DND-41 (cell line): Measurements from ENCODE around the gene GABBR2.
"Not testable (repeated sequence)": the region's sequence is repeated elsewhere in the genome, so short reads cannot be mapped to it uniquely, and the experiment has no call there.

Experiments used
- ATAC-seq: fragments of 200-7000 bp; cut with Tn5 transposase; 3 replicates; pipeline ENCODE4 v1.9.1; 2021; ENCODE audit warnings: low read depth; ENCODE audit not compliant: insufficient read depth
- DNase-seq: peaks from one replicate; pipeline ENCODE4 v3.0.0-alpha.2; 2020
- H2AFZ ChIP-seq: 2 replicates; pipeline ENCODE4 v1.6.0; 2012; ENCODE audit warnings: low read depth, low read length
- H3K27ac ChIP-seq: 2 replicates; pipeline ENCODE4 v1.5.1; 2012; ENCODE audit warnings: low read length, inconsistent platforms
- H3K27me3 ChIP-seq: fragments of 200-600 bp; sonication (generic); 2 replicates; pipeline ENCODE4 v1.6.0; 2012; ENCODE audit warnings: low read length, mild to moderate bottlenecking, inconsistent platforms; ENCODE audit not compliant: insufficient read depth, poor library complexity
- H3K36me3 ChIP-seq: 2 replicates; pipeline ENCODE4 v1.5.1; 2012; ENCODE audit warnings: low read length, inconsistent platforms; ENCODE audit not compliant: insufficient read depth
- H3K4me1 ChIP-seq: 2 replicates; pipeline ENCODE4 v1.5.1; 2012; ENCODE audit warnings: mild to moderate bottlenecking, low read length; ENCODE audit not compliant: insufficient read depth
- H3K4me2 ChIP-seq: 2 replicates; pipeline ENCODE4 v1.6.0; 2012; ENCODE audit warnings: mild to moderate bottlenecking, moderate library complexity, low read length, inconsistent platforms; ENCODE audit not compliant: insufficient read depth
- H3K4me3 ChIP-seq, 2 experiments: fragments of 200-600 bp in 1 of 2; shearing (Covaris generic) in 1 of 2; 2 replicates each; pipeline ENCODE4 v1.5.1; 2012 to 2016; ENCODE audit warnings: inconsistent platforms in 2 of 2, low read length in 2 of 2, mild to moderate bottlenecking in 2 of 2, low read depth in 1 of 2, moderate library complexity in 1 of 2
- H3K79me2 ChIP-seq: 2 replicates; pipeline ENCODE4 v1.6.0; 2012; ENCODE audit warnings: low read length, inconsistent platforms; ENCODE audit not compliant: insufficient read depth
- H3K9ac ChIP-seq: 2 replicates; pipeline ENCODE4 v1.6.0; 2012; ENCODE audit warnings: low read depth, mild to moderate bottlenecking, inconsistent platforms, low read length, moderate library complexity
- H3K9me3 ChIP-seq: 2 replicates; pipeline ENCODE4 v1.5.1; 2012; ENCODE audit warnings: low read length, moderate library complexity, mild to moderate bottlenecking, inconsistent platforms; ENCODE audit not compliant: insufficient read depth, severe bottlenecking
- H4K20me1 ChIP-seq: 2 replicates; pipeline ENCODE4 v1.6.0; 2012; ENCODE audit warnings: low read length; ENCODE audit not compliant: insufficient read depth
- CTCF ChIP-seq: IDR thresholded peaks from 2 replicates; pipeline ENCODE4 v1.5.1; 2012; ENCODE audit warnings: borderline replicate concordance, low read length, moderate library complexity, mild to moderate bottlenecking; ENCODE audit not compliant: poor library complexity, severe bottlenecking; ENCODE audit errors: extremely low read depth
- EZH2 ChIP-seq: IDR thresholded peaks from 3 replicates; pipeline ENCODE4 v1.6.1; 2012; ENCODE audit warnings: borderline replicate concordance, low read depth, mild to moderate bottlenecking, moderate library complexity, low read length, inconsistent platforms; ENCODE audit not compliant: severe bottlenecking

Gene GABBR2

GRCh38 chr9:98288881-98289280 is 419.9 kb downstream of the GABBR2 start:
- Histone ChIP-seq H3K4me3 (no peak overlapping the region), H3K27ac (no peak overlapping the region), H2AFZ (no peak overlapping the region), H3K4me2 (no peak overlapping the region), H3K27me3 (peaks cover 18% of the 10 kb centered on the region), H3K36me3 (no peaks in the 10 kb centered on the region), H3K79me2 (no peaks in the 10 kb centered on the region), H4K20me1 (no peaks in the 10 kb centered on the region), H3K9me3 (no peaks in the 10 kb centered on the region), H3K9ac (no peak overlapping the region), H3K4me1 (no peaks in the 10 kb centered on the region)
- DNase-seq: no peak
- TF ChIP-seq CTCF (no peak), EZH2 (no peak)
- no peak for ATAC-seq

GRCh38 chr9:98287384-98287783 is 421.4 kb downstream of the GABBR2 start:
- H3K79me2 ChIP-seq: no peaks in the 10 kb centered on the region
- no peak overlapping the region for H2AFZ ChIP-seq
- no peaks in the 10 kb centered on the region for H3K9me3 ChIP-seq
- H3K36me3 ChIP-seq: no peaks in the 10 kb centered on the region
- H3K4me1 ChIP-seq: no peaks in the 10 kb centered on the region
- no peak overlapping the region for H3K27ac ChIP-seq
- DNase-seq (no peak), ATAC-seq (no peak)
- no peak overlapping the region for H3K9ac ChIP-seq
- TF ChIP-seq CTCF: no peak
- TF ChIP-seq EZH2: no peak
- no peak overlapping the region for H3K4me3 ChIP-seq
- H4K20me1 ChIP-seq: no peaks in the 10 kb centered on the region
- peaks cover 12% of the 10 kb centered on the region for H3K27me3 ChIP-seq
- H3K4me2 ChIP-seq: no peak overlapping the region

- no peaks in the 10 kb centered on the region for H3K79me2 ChIP-seq
- DNase-seq (no peak), ATAC-seq (no peak)
- no peak for TF ChIP-seq CTCF
- H3K4me3 ChIP-seq: no peak overlapping the region
- H4K20me1 ChIP-seq: no peaks in the 10 kb centered on the region
- H2AFZ ChIP-seq: no peak overlapping the region
- H3K4me1 ChIP-seq: no peaks in the 10 kb centered on the region
- H3K27me3 ChIP-seq: peaks cover 13% of the 10 kb centered on the region
- no peak overlapping the region for H3K27ac ChIP-seq
- H3K9ac ChIP-seq: no peak overlapping the region
- H3K9me3 ChIP-seq: no peaks in the 10 kb centered on the region
- H3K36me3 ChIP-seq: no peaks in the 10 kb centered on the region
- no peak overlapping the region for H3K4me2 ChIP-seq
Observed at GRCh38 chr9:98285446-98285845, 423.3 kb downstream of the GABBR2 start.

GRCh38 chr9:98284754-98285153 is 424.0 kb downstream of the GABBR2 start:
- no peak for ATAC-seq
- H3K4me2 ChIP-seq: no peak overlapping the region
- no peak overlapping the region for H3K9ac ChIP-seq
- no peak overlapping the region for H3K4me3 ChIP-seq
- H4K20me1 ChIP-seq: no peaks in the 10 kb centered on the region
- no peaks in the 10 kb centered on the region for H3K36me3 ChIP-seq
- no peak overlapping the region for H3K27ac ChIP-seq
- no peaks in the 10 kb centered on the region for H3K4me1 ChIP-seq
- no peak for DNase-seq
- H3K27me3 ChIP-seq: peaks cover 13% of the 10 kb centered on the region
- H2AFZ ChIP-seq: no peak overlapping the region
- no peaks in the 10 kb centered on the region for H3K9me3 ChIP-seq
- no peaks in the 10 kb centered on the region for H3K79me2 ChIP-seq
- TF ChIP-seq CTCF: no peak
- TF ChIP-seq EZH2: no peak

GRCh38 chr9:98283143-98283542 is 425.6 kb downstream of the GABBR2 start:
- not testable (repeated sequence) for H3K4me2 ChIP-seq, H3K4me1 ChIP-seq, H3K36me3 ChIP-seq, H3K79me2 ChIP-seq, H3K4me3 ChIP-seq, DNase-seq, H2AFZ ChIP-seq, ATAC-seq, H3K9me3 ChIP-seq, H4K20me1 ChIP-seq, H3K9ac ChIP-seq, H3K27ac ChIP-seq
- peaks cover 17% of the 10 kb centered on the region for H3K27me3 ChIP-seq
